OCI-LY1 (cell line): ENCODE data around the gene FBXL17.
"Not testable (repeated sequence)": the region's sequence is repeated elsewhere in the genome, so short reads cannot be mapped to it uniquely, and the experiment has no call there.

Experiments
- H2AFZ ChIP-seq: fragments of 200-600 bp; sonication (generic), shearing (Covaris generic); 2 replicates; pipeline ENCODE4 v1.6.0; 2014; ENCODE audit warnings: antibody characterized with exemption, mild to moderate bottlenecking, low read length
- H3F3A ChIP-seq: fragments of 200-600 bp; sonication (generic), shearing (Covaris generic); 2 replicates; pipeline ENCODE4 v1.6.0; 2014; ENCODE audit warnings: mild to moderate bottlenecking, antibody characterized with exemption, low read length, moderate library complexity; ENCODE audit not compliant: insufficient read depth
- H3K27ac ChIP-seq: fragments of 200-600 bp; sonication (generic); 2 replicates; pipeline ENCODE4 v1.5.1; 2014; ENCODE audit warnings: low read length, mixed run types, mild to moderate bottlenecking, low read depth; ENCODE audit not compliant: poor library complexity, severe bottlenecking
- H3K27me3 ChIP-seq: fragments of 200-600 bp; sonication (generic); 2 replicates; pipeline ENCODE4 v1.6.0; 2014; ENCODE audit warnings: antibody characterized with exemption, mild to moderate bottlenecking, low read length, moderate library complexity; ENCODE audit not compliant: insufficient read depth
- H3K36me3 ChIP-seq: fragments of 200-600 bp; sonication (generic); 2 replicates; pipeline ENCODE4 v1.6.1; 2014; ENCODE audit warnings: mild to moderate bottlenecking, antibody characterized with exemption, low read length, moderate library complexity, mixed read lengths; ENCODE audit not compliant: insufficient read depth
- H3K4me1 ChIP-seq: fragments of 200-600 bp; sonication (generic); 2 replicates; pipeline ENCODE4 v1.5.1; 2014; ENCODE audit warnings: mild to moderate bottlenecking, low read length, moderate library complexity; ENCODE audit not compliant: insufficient read depth, severe bottlenecking
- H3K4me2 ChIP-seq: fragments of 200-600 bp; sonication (generic), shearing (Covaris generic); 2 replicates; pipeline ENCODE4 v1.6.1; 2014; ENCODE audit warnings: low read length
- H3K4me3 ChIP-seq: fragments of 200-600 bp; sonication (generic); 2 replicates; pipeline ENCODE4 v1.5.1; 2014; ENCODE audit warnings: low read length, low read depth, mild to moderate bottlenecking, mixed read lengths; ENCODE audit not compliant: poor library complexity, severe bottlenecking
- H3K79me2 ChIP-seq: fragments of 200-600 bp; shearing (Covaris generic); 2 replicates; pipeline ENCODE4 v1.6.1; 2016; ENCODE audit warnings: mixed run types, low read length, mixed read lengths; ENCODE audit not compliant: insufficient read depth
- H3K9ac ChIP-seq: fragments of 200-600 bp; sonication (generic), shearing (Covaris generic); 2 replicates; pipeline ENCODE4 v1.6.1; 2014; ENCODE audit warnings: mild to moderate bottlenecking, low read length, mixed read lengths
- H3K9me2 ChIP-seq: fragments of 200-600 bp; sonication (generic), shearing (Covaris generic); 2 replicates; pipeline ENCODE4 v1.6.1; 2014; ENCODE audit warnings: low read depth, mild to moderate bottlenecking, low read length, mixed read lengths
- H3K9me3 ChIP-seq: fragments of 200-600 bp; shearing (Covaris generic); 2 replicates; pipeline ENCODE4 v1.6.1; 2014; ENCODE audit warnings: low read length, mixed read lengths
- H4K20me1 ChIP-seq: fragments of 200-600 bp; sonication (generic), shearing (Covaris generic); 2 replicates; pipeline ENCODE4 v1.6.0; 2016; ENCODE audit warnings: mild to moderate bottlenecking, low read length; ENCODE audit not compliant: insufficient read depth
- CTCF ChIP-seq: fragments of 200-600 bp; sonication (generic), shearing (Covaris generic); IDR thresholded peaks from 2 replicates; pipeline ENCODE4 v1.5.1; 2017; ENCODE audit warnings: mild to moderate bottlenecking, antibody characterized with exemption, low read length, moderate library complexity, mixed read lengths
- EZH2 ChIP-seq: fragments of 200-600 bp; sonication (generic), shearing (Covaris generic); IDR thresholded peaks from 2 replicates; pipeline ENCODE4 v1.8.0; 2017; ENCODE audit warnings: borderline replicate concordance, mixed run types, mild to moderate bottlenecking, antibody characterized with exemption, low read length, moderate library complexity, mixed read lengths

Gene FBXL17

DNA sequence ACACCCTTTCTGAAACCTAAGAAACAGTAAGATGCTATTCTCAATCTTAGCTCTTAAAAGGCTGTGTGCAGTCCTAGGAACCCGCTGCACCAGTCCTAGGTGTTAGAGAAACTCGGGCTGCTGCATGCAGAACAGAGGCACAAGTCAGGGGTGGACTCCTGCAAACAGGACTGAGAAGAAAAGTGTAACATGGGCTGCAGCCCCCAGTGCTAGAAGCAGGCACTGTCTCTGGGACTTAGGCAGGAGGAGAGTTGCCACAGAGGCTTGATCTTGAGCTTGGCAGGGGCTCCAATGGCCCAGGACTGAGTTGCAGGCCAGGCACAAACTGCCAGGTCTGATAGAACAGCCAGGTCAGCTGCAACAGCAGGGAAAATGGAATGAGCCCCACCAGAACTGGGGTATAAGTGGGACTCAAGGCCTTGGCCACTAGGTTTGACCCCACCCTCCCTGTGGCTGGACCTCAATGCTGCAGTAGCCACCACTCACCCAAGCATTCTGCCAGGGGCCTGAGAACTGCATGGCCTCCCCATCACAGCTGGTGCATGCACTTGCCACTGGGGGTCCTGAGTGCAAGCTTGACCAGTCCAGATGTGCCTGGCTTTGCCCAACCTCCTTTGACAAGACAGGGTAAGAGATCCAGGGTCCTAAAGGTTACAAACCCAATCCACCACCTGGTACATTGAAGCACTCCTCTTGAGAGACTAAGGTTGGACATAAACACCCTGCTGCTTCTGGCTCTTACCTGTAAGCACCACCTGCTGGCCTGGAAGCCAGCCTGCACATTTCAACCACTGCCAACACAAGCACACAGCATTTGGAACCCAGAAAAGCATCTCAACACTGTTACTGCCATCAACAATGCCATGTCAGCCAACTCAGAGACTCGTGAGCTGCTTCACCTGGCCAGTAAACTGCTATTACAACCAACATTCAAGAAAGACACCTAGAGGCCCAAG lies 103.3 kb downstream of the FBXL17 start:
- Histone ChIP-seq H3F3A (no peaks in the 10 kb centered on the region), H2AFZ (no peak overlapping the region), H3K9me3 (no peaks in the 10 kb centered on the region), H3K9me2 (no peaks in the 10 kb centered on the region), H3K4me3 (no peak overlapping the region), H3K4me1 (no peaks in the 10 kb centered on the region), H3K36me3 (no peaks in the 10 kb centered on the region), H3K27me3 (no peaks in the 10 kb centered on the region), H3K9ac (no peak overlapping the region), H3K79me2 (no peaks in the 10 kb centered on the region), H4K20me1 (no peaks in the 10 kb centered on the region), H3K27ac (no peak overlapping the region), H3K4me2 (no peak overlapping the region)
- TF ChIP-seq CTCF (peak; percentile 44; the same call in 1 of the 2 replicates), EZH2 (no peak)

GRCh38 chr5:108276187-108277050 lies 105.5 kb downstream of the FBXL17 start:
- TF ChIP-seq EZH2 (no peak), CTCF (no peak)
- H3K79me2 ChIP-seq: no peaks in the 10 kb centered on the region
- H2AFZ ChIP-seq: no peak overlapping the region
- H4K20me1 ChIP-seq: no peaks in the 10 kb centered on the region
- H3K9me2 ChIP-seq: no peaks in the 10 kb centered on the region
- no peaks in the 10 kb centered on the region for H3K36me3 ChIP-seq
- H3F3A ChIP-seq: no peaks in the 10 kb centered on the region
- H3K4me3 ChIP-seq: no peak overlapping the region
- no peak overlapping the region for H3K9ac ChIP-seq
- H3K9me3 ChIP-seq: no peaks in the 10 kb centered on the region
- H3K4me1 ChIP-seq: no peaks in the 10 kb centered on the region
- H3K4me2 ChIP-seq: no peak overlapping the region
- no peaks in the 10 kb centered on the region for H3K27me3 ChIP-seq
- H3K27ac ChIP-seq: no peak overlapping the region

DNA sequence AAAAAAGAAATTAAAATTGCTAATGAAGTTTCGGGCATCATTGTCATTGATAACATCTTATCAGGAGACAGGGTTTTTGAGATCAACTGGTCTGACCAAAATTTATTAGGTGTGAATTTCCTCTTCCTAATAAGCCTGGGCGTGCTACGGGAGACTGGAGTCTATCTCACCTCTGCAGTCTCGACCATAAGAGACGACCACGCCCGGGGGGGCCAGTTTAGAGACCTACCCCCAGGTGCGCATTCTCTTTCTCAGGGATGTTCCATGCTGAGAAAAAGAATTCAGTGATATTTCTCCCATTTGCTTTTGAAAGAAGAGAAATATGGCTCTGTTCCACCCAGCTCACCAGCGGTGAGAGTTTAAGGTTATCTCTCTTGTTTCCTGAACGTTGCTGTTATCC lies 107.8 kb downstream of the FBXL17 start:
- H3K4me3 ChIP-seq, H4K20me1 ChIP-seq, H3K4me2 ChIP-seq, H3K9me3 ChIP-seq, H3K27ac ChIP-seq, H3F3A ChIP-seq, H3K36me3 ChIP-seq, H3K79me2 ChIP-seq, H3K9me2 ChIP-seq, H3K4me1 ChIP-seq, H3K9ac ChIP-seq, H2AFZ ChIP-seq, H3K27me3 ChIP-seq: not testable (repeated sequence)
